Ishikawa (cell line): ENCODE measurements around the gene LPAR1.

Experiments
- CEBPB ChIP-seq: IDR thresholded peaks from 2 replicates; pipeline ENCODE4 v1.6.1; 2012
- CREB1 ChIP-seq: IDR thresholded peaks from 2 replicates; pipeline ENCODE4 v1.6.1; 2012; ENCODE audit warnings: low read depth
- EGR1 ChIP-seq: IDR thresholded peaks from 2 replicates; pipeline ENCODE4 v1.6.1; 2012
- EP300 ChIP-seq: IDR thresholded peaks from 2 replicates; pipeline ENCODE4 v1.6.1; 2012; ENCODE audit warnings: borderline replicate concordance
- FOXM1 ChIP-seq: IDR thresholded peaks from 2 replicates; pipeline ENCODE4 v1.6.1; 2012; ENCODE audit warnings: low read depth, borderline replicate concordance
- MAX ChIP-seq: IDR thresholded peaks from 2 replicates; pipeline ENCODE4 v1.6.1; 2012
- NFIC ChIP-seq: IDR thresholded peaks from 2 replicates; pipeline ENCODE4 v1.6.1; 2012
- RAD21 ChIP-seq: IDR thresholded peaks from 2 replicates; pipeline ENCODE4 v1.6.1; 2012; ENCODE audit warnings: low read depth
- REST ChIP-seq: IDR thresholded peaks from 2 replicates; pipeline ENCODE4 v1.6.1; 2012; ENCODE audit warnings: low read depth, mild to moderate bottlenecking
- TAF1 ChIP-seq: IDR thresholded peaks from 2 replicates; pipeline ENCODE4 v1.6.1; 2012; ENCODE audit warnings: low read depth, mild to moderate bottlenecking
- TCF12 ChIP-seq: IDR thresholded peaks from 2 replicates; pipeline ENCODE4 v1.6.1; 2012; ENCODE audit warnings: low read depth
- TEAD4 ChIP-seq: IDR thresholded peaks from 2 replicates; pipeline ENCODE4 v1.6.1; 2012
- USF1 ChIP-seq: IDR thresholded peaks from 2 replicates; pipeline ENCODE4 v1.6.1; 2012
- YY1 ChIP-seq: IDR thresholded peaks from 2 replicates; pipeline ENCODE4 v1.6.1; 2012; ENCODE audit warnings: low read depth
- ZBTB7A ChIP-seq: IDR thresholded peaks from 2 replicates; pipeline ENCODE4 v1.6.1; 2012; ENCODE audit warnings: low read depth

The LPAR1 gene

GRCh38 chr9:110935829-110936228 lies 102.4 kb downstream of the LPAR1 start:
- no peak for TF ChIP-seq YY1
- TF ChIP-seq FOXM1 = no peak
- TF ChIP-seq REST = no peak
- no peak for TF ChIP-seq ZBTB7A
- TF ChIP-seq TEAD4 = no peak

- no peak for TF ChIP-seq ZBTB7A
- no peak for TF ChIP-seq NFIC
- TF ChIP-seq TEAD4 = no peak
- no peak for TF ChIP-seq TCF12
- no peak for TF ChIP-seq YY1
- TF ChIP-seq CREB1 = no peak
- TF ChIP-seq FOXM1 = no peak
- no peak for TF ChIP-seq CEBPB
- TF ChIP-seq MAX = no peak
- TF ChIP-seq USF1 = no peak
- TF ChIP-seq EP300 = no peak
- no peak for TF ChIP-seq EGR1
- TF ChIP-seq TAF1 = no peak
- TF ChIP-seq RAD21 = no peak
- TF ChIP-seq REST = no peak
Observed at GRCh38 chr9:110933350-110934001, 104.8 kb downstream of the LPAR1 start.

GRCh38 chr9:110932863-110933262 lies 105.4 kb downstream of the LPAR1 start:
- no peak for TF ChIP-seq MAX
- TF ChIP-seq TCF12 = no peak
- no peak for TF ChIP-seq RAD21
- TF ChIP-seq ZBTB7A = no peak
- TF ChIP-seq TAF1 = no peak
- no peak for TF ChIP-seq CEBPB
- TF ChIP-seq TEAD4 = no peak
- TF ChIP-seq FOXM1 = no peak
- TF ChIP-seq EP300 = no peak
- TF ChIP-seq REST = no peak
- TF ChIP-seq YY1 = no peak
- no peak for TF ChIP-seq EGR1
- TF ChIP-seq USF1 = no peak
- TF ChIP-seq NFIC = no peak
- no peak for TF ChIP-seq CREB1

GRCh38 chr9:110928599-110928998 lies 109.7 kb downstream of the LPAR1 start:
- TF ChIP-seq EGR1 (no peak), CEBPB (no peak), TCF12 (no peak), ZBTB7A (no peak), RAD21 (no peak), USF1 (no peak)
